Hematopoietic multipotent progenitor cell treated with erythropoietin and hydrocortisone succinate and interleukin-3 and kit ligand, for 15 days (in vitro differentiated cells): Measurements from ENCODE around the gene PPP5C.
A peak's percentile ranks its signal among the peaks of the same experiment; 100 is the strongest.

Experiments used
- DNase-seq: peaks from one replicate; pipeline ENCODE4 v3.0.0-alpha.2; 2015; ENCODE audit warnings: low spot score

Gene PPP5C

GRCh38 chr19:46330319-46330918, 16.5 kb upstream of the PPP5C start:
- no peak for DNase-seq

GRCh38 chr19:46337487-46337886, 9.4 kb upstream of the PPP5C start:
- no peak for DNase-seq

GRCh38 chr19:46339446-46339845, 7.4 kb upstream of the PPP5C start:
- DNase-seq: no peak

- DNase-seq: no peak
These were observed 6.7 kb upstream of the PPP5C start for GRCh38 chr19:46340051-46340659.

GRCh38 chr19:46341937-46342336, 5.0 kb upstream of the PPP5C start:
- no peak for DNase-seq

GRCh38 chr19:46344363-46344762, 2.5 kb upstream of the PPP5C start:
- no peak for DNase-seq

- DNase-seq: no peak
These were observed 1.7 kb upstream of the PPP5C start for GRCh38 chr19:46345157-46345556.

GRCh38 chr19:46347572-46347883, 641 bp downstream of the PPP5C start:
- DNase-seq: no peak

- DNase-seq: no peak
These were observed 1.1 kb downstream of the PPP5C start for GRCh38 chr19:46347985-46348384.

GRCh38 chr19:46349311-46349993, 2.6 kb downstream of the PPP5C start:
- no peak for DNase-seq

GRCh38 chr19:46350029-46350757, 3.3 kb downstream of the PPP5C start:
- peak; percentile 27 for DNase-seq

- no peak for DNase-seq
These were observed 3.9 kb downstream of the PPP5C start for GRCh38 chr19:46350758-46351159.

- DNase-seq: no peak
These were observed 4.6 kb downstream of the PPP5C start for GRCh38 chr19:46351241-46352041.

GRCh38 chr19:46353730-46354528, 7.0 kb downstream of the PPP5C start:
- no peak for DNase-seq

GRCh38 chr19:46355234-46356148, 8.6 kb downstream of the PPP5C start:
- DNase-seq: no peak

GRCh38 chr19:46356149-46357055, 9.5 kb downstream of the PPP5C start:
- DNase-seq: no peak

GRCh38 chr19:46357846-46358583, 11.1 kb downstream of the PPP5C start:
- no peak for DNase-seq

GRCh38 chr19:46361915-46362314, 15.0 kb downstream of the PPP5C start:
- DNase-seq: no peak

- no peak for DNase-seq
These were observed 17.5 kb downstream of the PPP5C start for GRCh38 chr19:46364359-46364758.
